B cell (primary cell): Measurements from ENCODE around the gene STAT4.

ENCODE experiments used
- CTCF ChIP-seq: fragments of 200-600 bp; IDR thresholded peaks from one replicate; pipeline ENCODE4 v1.8.0; 2022; ENCODE audit warnings: antibody characterized with exemption, mild to moderate bottlenecking
- EZH2 ChIP-seq: IDR thresholded peaks from 2 replicates; pipeline ENCODE4 v1.6.1; 2012; ENCODE audit warnings: borderline replicate concordance, low read depth, mild to moderate bottlenecking, moderate library complexity, low read length; ENCODE audit not compliant: insufficient read depth, poor library complexity, severe bottlenecking

- TF ChIP-seq CTCF (no peak), EZH2 (no peak)
These were observed 50.6 kb downstream of the STAT4 start for GRCh38 chr2:191100216-191100615.
